Liver (tissue), 9 donors: ENCODE measurements around the gene PRKAR1B. TPM values are rescaled to one million over a fixed set of nuclear protein-coding genes. Genes with fewer than 3 reads are reported as not detected.
"Not testable (repeated sequence)": the region's sequence is repeated elsewhere in the genome, so short reads cannot be mapped to it uniquely, and the experiment has no call there.

ENCODE experiments used
- DNase-seq: peaks from one replicate; pipeline ENCODE4 v3.0.0-alpha.2; 2017; ENCODE audit warnings: low spot score
- H3K27ac ChIP-seq, 2 donors: one replicate each; pipeline ENCODE4 v1.7.0; 2013; ENCODE audit warnings: inconsistent platforms in 2 of 2, low read length in 2 of 2, control low read depth in 1 of 2, low read depth in 1 of 2, mild to moderate bottlenecking in 1 of 2
- H3K27me3 ChIP-seq, 4 donors: one replicate each; pipeline versions ENCODE4 v1.6.1 to v1.7.0; 2013; ENCODE audit warnings: low read length in 3 of 4, inconsistent platforms in 1 of 4, mild to moderate bottlenecking in 1 of 4, moderate library complexity in 1 of 4; ENCODE audit not compliant: control insufficient read depth in 4 of 4, insufficient read depth in 4 of 4
- H3K36me3 ChIP-seq, 4 donors: one replicate each; pipeline versions ENCODE4 v1.6.1 to v1.7.0; 2013; ENCODE audit warnings: low read length in 3 of 4, mild to moderate bottlenecking in 3 of 4, low read depth in 1 of 4, moderate library complexity in 1 of 4; ENCODE audit not compliant: control insufficient read depth in 4 of 4, insufficient read depth in 3 of 4
- H3K4me1 ChIP-seq, 4 donors: one replicate each; pipeline versions ENCODE4 v1.6.1 to v1.7.0; 2013; ENCODE audit warnings: low read length in 3 of 4, mild to moderate bottlenecking in 3 of 4, moderate library complexity in 1 of 4; ENCODE audit not compliant: control insufficient read depth in 4 of 4, insufficient read depth in 4 of 4
- H3K4me3 ChIP-seq, 3 donors: one replicate each; pipeline versions ENCODE4 v1.6.1 to v1.7.0; 2013; ENCODE audit warnings: low read length in 3 of 3, control low read depth in 1 of 3, low read depth in 1 of 3, mild to moderate bottlenecking in 1 of 3
- H3K9ac ChIP-seq, 2 donors: one replicate each; pipeline ENCODE4 v1.7.0; 2013; ENCODE audit warnings: low read length in 2 of 2, mild to moderate bottlenecking in 2 of 2, moderate library complexity in 2 of 2, control low read depth in 1 of 2, low read depth in 1 of 2
- H3K9me3 ChIP-seq, 4 donors: one replicate each; pipeline versions ENCODE4 v1.6.1 to v1.7.0; 2013; ENCODE audit warnings: low read length in 3 of 4; ENCODE audit not compliant: control insufficient read depth in 4 of 4
- FOXA1 ChIP-seq: IDR thresholded peaks from 2 replicates; pipeline ENCODE4 v1.6.1; 2016; ENCODE audit warnings: antibody characterized with exemption
- RAD21 ChIP-seq, 2 donors: IDR thresholded peaks; 2 replicates each; pipeline ENCODE4 v1.6.1; 2016; ENCODE audit warnings: antibody characterized with exemption in 2 of 2, mild to moderate bottlenecking in 2 of 2
- WGBS: extraction: QIAGEN DNeasy Blood & Tissue Kit; methylation state at CpG from one replicate; pipeline ENCODE4 v1.1.7; 2013; 5-methylcytosine and 5-hydroxymethylcytosine counted together
- polyA plus RNA-seq, 2 donors: library from polyadenylated mRNA; stranded (reverse) in 1 of 2; unstranded in 1 of 2; fragments of 200-250 nt in 1 of 2; fragments of >200 nt in 1 of 2; fragmentation: Nextera tagmentation in 1 of 2; extraction: Ambion mirVana in 1 of 2; gene quantifications; one replicate each; pipeline versions ENCODE4 v1.2.1 to v1.2.3, GENCODE V29; 2013 to 2015
- total RNA-seq, 2 donors: library from RNA; depleted of rRNA; stranded (reverse); fragments of >200 nt; gene quantifications; one replicate each; pipeline ENCODE4 v1.2.3, GENCODE V29; 2014
- TF ChIP-seq, protein P1 (sequence below): fragments of 150-350 bp; IDR thresholded peaks from 2 replicates; pipeline ENCODE4 v1.5.1; 2017; ENCODE audit warnings: improper control_type of control experiment, low read depth, low read length; ENCODE audit not compliant: missing input control
- TF ChIP-seq, protein P2 (sequence below): IDR thresholded peaks from 2 replicates; pipeline ENCODE4 v1.6.1; 2016; ENCODE audit warnings: antibody characterized with exemption, mild to moderate bottlenecking
- TF ChIP-seq, protein P3 (sequence below): IDR thresholded peaks from 2 replicates; pipeline ENCODE4 v1.6.1; 2016; ENCODE audit warnings: antibody characterized with exemption
- TF ChIP-seq, protein P4 (sequence below): IDR thresholded peaks from 2 replicates; pipeline ENCODE4 v1.6.1; 2016; ENCODE audit warnings: antibody characterized with exemption
- TF ChIP-seq, protein P5 (sequence below): IDR thresholded peaks from 2 replicates; pipeline ENCODE4 v1.6.1; 2016; ENCODE audit warnings: antibody characterized with exemption
- donor health status: healthy.
- donor health status: healthy.
- donor health status: healthy.
- donor health status: healthy.
- donor health status: healthy.

The PRKAR1B gene
- total and polyA plus RNA-seq, 4 donors: 11.1 to 14.4 (median 12.4) TPM

DNA sequence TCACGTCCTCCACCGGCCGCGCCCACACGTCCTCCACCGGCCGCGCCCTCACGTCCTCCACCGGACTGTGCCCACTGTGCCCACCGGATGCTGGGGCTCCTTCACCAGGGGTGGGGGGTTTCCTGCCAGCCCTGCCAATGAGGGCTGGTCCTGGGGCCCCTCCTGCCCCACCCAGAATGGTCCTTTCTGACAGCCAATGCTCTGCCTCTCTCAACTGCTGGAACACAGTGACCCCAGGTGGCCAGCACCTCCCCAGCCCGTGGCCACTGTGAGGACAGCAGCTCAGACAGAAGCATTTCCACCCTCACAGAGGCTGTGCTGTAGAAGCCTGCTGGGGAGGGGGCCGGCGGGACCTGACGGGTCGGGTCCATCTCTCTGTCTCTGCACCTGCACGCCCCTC, 90.7 kb downstream of the PRKAR1B start:
- Histone ChIP-seq H3K4me1 (no peaks in the 10 kb centered on the region), H3K36me3 (no peaks in the 10 kb centered on the region), H3K9me3 (no peaks in the 10 kb centered on the region), H3K27me3 (no peaks in the 10 kb centered on the region), H3K27ac (no peak overlapping the region), H3K9ac (no peak overlapping the region), H3K4me3 (no peak overlapping the region)
- no peak for DNase-seq
- WGBS: 90% methylated on average over 17 of the region's 17 CpGs
- TF ChIP-seq, protein P1, sequence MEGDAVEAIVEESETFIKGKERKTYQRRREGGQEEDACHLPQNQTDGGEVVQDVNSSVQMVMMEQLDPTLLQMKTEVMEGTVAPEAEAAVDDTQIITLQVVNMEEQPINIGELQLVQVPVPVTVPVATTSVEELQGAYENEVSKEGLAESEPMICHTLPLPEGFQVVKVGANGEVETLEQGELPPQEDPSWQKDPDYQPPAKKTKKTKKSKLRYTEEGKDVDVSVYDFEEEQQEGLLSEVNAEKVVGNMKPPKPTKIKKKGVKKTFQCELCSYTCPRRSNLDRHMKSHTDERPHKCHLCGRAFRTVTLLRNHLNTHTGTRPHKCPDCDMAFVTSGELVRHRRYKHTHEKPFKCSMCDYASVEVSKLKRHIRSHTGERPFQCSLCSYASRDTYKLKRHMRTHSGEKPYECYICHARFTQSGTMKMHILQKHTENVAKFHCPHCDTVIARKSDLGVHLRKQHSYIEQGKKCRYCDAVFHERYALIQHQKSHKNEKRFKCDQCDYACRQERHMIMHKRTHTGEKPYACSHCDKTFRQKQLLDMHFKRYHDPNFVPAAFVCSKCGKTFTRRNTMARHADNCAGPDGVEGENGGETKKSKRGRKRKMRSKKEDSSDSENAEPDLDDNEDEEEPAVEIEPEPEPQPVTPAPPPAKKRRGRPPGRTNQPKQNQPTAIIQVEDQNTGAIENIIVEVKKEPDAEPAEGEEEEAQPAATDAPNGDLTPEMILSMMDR: peak; percentile 41
- TF ChIP-seq, protein P2, sequence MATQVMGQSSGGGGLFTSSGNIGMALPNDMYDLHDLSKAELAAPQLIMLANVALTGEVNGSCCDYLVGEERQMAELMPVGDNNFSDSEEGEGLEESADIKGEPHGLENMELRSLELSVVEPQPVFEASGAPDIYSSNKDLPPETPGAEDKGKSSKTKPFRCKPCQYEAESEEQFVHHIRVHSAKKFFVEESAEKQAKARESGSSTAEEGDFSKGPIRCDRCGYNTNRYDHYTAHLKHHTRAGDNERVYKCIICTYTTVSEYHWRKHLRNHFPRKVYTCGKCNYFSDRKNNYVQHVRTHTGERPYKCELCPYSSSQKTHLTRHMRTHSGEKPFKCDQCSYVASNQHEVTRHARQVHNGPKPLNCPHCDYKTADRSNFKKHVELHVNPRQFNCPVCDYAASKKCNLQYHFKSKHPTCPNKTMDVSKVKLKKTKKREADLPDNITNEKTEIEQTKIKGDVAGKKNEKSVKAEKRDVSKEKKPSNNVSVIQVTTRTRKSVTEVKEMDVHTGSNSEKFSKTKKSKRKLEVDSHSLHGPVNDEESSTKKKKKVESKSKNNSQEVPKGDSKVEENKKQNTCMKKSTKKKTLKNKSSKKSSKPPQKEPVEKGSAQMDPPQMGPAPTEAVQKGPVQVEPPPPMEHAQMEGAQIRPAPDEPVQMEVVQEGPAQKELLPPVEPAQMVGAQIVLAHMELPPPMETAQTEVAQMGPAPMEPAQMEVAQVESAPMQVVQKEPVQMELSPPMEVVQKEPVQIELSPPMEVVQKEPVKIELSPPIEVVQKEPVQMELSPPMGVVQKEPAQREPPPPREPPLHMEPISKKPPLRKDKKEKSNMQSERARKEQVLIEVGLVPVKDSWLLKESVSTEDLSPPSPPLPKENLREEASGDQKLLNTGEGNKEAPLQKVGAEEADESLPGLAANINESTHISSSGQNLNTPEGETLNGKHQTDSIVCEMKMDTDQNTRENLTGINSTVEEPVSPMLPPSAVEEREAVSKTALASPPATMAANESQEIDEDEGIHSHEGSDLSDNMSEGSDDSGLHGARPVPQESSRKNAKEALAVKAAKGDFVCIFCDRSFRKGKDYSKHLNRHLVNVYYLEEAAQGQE: no peak
- TF ChIP-seq RAD21 (IDR thresholded peaks at IDR 0.05): peak; percentile 66 to 75
- TF ChIP-seq, protein P3, sequence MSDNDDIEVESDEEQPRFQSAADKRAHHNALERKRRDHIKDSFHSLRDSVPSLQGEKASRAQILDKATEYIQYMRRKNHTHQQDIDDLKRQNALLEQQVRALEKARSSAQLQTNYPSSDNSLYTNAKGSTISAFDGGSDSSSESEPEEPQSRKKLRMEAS: no peak

DNA sequence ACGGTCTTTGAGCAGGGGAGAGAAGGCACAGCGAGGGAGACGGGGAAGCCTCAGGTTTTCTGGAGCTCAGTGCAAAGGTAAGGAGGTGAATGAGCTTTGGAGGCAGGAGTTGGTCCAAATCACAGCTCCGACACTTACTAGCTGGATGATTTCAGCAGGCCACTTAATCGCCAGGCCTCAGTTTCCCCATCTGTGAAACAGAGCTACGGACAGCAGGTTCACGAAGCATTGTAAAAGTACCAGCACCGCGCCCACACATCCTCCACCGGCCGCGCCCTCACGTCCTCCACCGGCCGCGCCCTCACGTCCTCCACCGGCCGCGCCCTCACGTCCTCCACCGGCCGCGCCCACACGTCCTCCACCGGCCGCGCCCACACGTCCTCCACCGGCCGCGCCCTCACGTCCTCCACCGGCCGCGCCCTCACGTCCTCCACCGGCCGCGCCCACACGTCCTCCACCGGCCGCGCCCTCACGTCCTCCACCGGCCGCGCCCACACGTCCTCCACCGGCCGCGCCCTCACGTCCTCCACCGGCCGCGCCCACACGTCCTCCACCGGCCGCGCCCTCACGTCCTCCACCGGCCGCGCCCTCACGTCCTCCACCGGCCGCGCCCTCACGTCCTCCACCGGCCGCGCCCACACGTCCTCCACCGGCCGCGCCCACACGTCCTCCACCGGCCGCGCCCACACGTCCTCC, 91.2 kb downstream of the PRKAR1B start:
- not testable (repeated sequence) for H3K4me1 ChIP-seq, H3K27me3 ChIP-seq, H3K9me3 ChIP-seq, H3K4me3 ChIP-seq, H3K27ac ChIP-seq, H3K36me3 ChIP-seq, DNase-seq, H3K9ac ChIP-seq
- 96% methylated on average over 78 of the region's 81 CpGs for WGBS

DNA sequence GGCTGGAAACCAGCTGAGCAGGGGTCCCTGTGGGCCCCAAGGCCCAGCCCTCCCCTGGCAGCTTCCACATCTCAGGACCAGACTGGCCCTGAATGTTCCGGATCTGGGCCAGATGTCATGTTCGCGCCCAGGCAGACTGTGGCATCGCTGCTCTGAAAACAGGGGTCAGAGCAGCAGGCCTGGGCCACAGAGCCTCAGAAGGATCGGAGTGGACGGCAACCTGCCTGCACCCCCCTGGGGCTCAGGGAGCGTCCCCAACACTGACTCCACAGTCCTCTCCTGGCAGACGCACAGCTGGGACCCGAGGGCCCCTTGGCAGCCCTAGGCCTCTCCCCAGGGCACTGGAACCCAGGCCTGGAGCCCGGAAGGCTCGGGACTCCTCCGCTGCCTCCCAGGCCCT, 91.9 kb downstream of the PRKAR1B start:
- no peak overlapping the region for H3K4me3 ChIP-seq
- H3K36me3 ChIP-seq: no peaks in the 10 kb centered on the region
- 99% methylated on average over 12 of the region's 12 CpGs for WGBS
- H3K9me3 ChIP-seq: no peaks in the 10 kb centered on the region
- TF ChIP-seq, protein P4, sequence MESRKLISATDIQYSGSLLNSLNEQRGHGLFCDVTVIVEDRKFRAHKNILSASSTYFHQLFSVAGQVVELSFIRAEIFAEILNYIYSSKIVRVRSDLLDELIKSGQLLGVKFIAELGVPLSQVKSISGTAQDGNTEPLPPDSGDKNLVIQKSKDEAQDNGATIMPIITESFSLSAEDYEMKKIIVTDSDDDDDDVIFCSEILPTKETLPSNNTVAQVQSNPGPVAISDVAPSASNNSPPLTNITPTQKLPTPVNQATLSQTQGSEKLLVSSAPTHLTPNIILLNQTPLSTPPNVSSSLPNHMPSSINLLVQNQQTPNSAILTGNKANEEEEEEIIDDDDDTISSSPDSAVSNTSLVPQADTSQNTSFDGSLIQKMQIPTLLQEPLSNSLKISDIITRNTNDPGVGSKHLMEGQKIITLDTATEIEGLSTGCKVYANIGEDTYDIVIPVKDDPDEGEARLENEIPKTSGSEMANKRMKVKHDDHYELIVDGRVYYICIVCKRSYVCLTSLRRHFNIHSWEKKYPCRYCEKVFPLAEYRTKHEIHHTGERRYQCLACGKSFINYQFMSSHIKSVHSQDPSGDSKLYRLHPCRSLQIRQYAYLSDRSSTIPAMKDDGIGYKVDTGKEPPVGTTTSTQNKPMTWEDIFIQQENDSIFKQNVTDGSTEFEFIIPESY: no peak
- TF ChIP-seq, protein P5, sequence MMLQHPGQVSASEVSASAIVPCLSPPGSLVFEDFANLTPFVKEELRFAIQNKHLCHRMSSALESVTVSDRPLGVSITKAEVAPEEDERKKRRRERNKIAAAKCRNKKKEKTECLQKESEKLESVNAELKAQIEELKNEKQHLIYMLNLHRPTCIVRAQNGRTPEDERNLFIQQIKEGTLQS: no peak
- TF ChIP-seq FOXA1: no peak
- no peak for DNase-seq
- H3K27me3 ChIP-seq: no peaks in the 10 kb centered on the region
- H3K4me1 ChIP-seq: no peaks in the 10 kb centered on the region
- no peak overlapping the region for H3K9ac ChIP-seq
- H3K27ac ChIP-seq: no peak overlapping the region
